ENCODE measurements around the gene PELI3.
"Not testable (repeated sequence)": the region's sequence is repeated elsewhere in the genome, so short reads cannot be mapped to it uniquely, and the experiment has no call there.

The PELI3 gene

GRCh38 chr11:66438504-66439466, 27.9 kb upstream of the PELI3 start, which contains the start of gene MRPL11:
Gene MRPL11, minus strand, starts transcription at chr11:66438848. Its CDS starts 94 bp downstream, at chr11:66438754.
- H3K36me3 Mint-ChIP-seq = peaks cover 7% of the 10 kb centered on the region
- peaks cover 9% of the 10 kb centered on the region for H3K4me1 Mint-ChIP-seq
- H3K27me3 Mint-ChIP-seq = no peaks in the 10 kb centered on the region
- H3K9me3 Mint-ChIP-seq = no peaks in the 10 kb centered on the region
- H3K4me3 Mint-ChIP-seq = peak within 1 kb of the TSS; percentile 96
- H3K27ac Mint-ChIP-seq = peak within 1 kb of the TSS; percentile 98

GRCh38 chr11:66440101-66440939, 26.4 kb upstream of the PELI3 start:
- not testable (repeated sequence) for H3K36me3 Mint-ChIP-seq, H3K27me3 Mint-ChIP-seq, H3K4me1 Mint-ChIP-seq, H3K4me3 Mint-ChIP-seq, H3K9me3 Mint-ChIP-seq, H3K27ac Mint-ChIP-seq

- H3K27me3 Mint-ChIP-seq, H3K4me1 Mint-ChIP-seq, H3K36me3 Mint-ChIP-seq, H3K4me3 Mint-ChIP-seq, H3K9me3 Mint-ChIP-seq, H3K27ac Mint-ChIP-seq: not testable (repeated sequence)
Measured at GRCh38 chr11:66440940-66441282, 25.8 kb upstream of the PELI3 start.

- H3K27me3 Mint-ChIP-seq = no peaks in the 10 kb centered on the region
- no peak overlapping the region for H3K27ac Mint-ChIP-seq
- H3K4me1 Mint-ChIP-seq = peaks cover 3% of the 10 kb centered on the region
- no peak overlapping the region for H3K4me3 Mint-ChIP-seq
- no peaks in the 10 kb centered on the region for H3K36me3 Mint-ChIP-seq
- H3K9me3 Mint-ChIP-seq = no peaks in the 10 kb centered on the region
Measured at GRCh38 chr11:66443602-66444001, 23.1 kb upstream of the PELI3 start.

GRCh38 chr11:66447012-66447411, 19.7 kb upstream of the PELI3 start:
- Mint-ChIP-seq H3K27ac (no peak overlapping the region), H3K4me3 (no peak overlapping the region), H3K4me1 (no peaks in the 10 kb centered on the region), H3K27me3 (no peaks in the 10 kb centered on the region), H3K36me3 (no peaks in the 10 kb centered on the region), H3K9me3 (no peaks in the 10 kb centered on the region)

- no peaks in the 10 kb centered on the region for H3K27me3 Mint-ChIP-seq
- no peak overlapping the region for H3K27ac Mint-ChIP-seq
Measured at GRCh38 chr11:66448523-66448922, 18.2 kb upstream of the PELI3 start.

GRCh38 chr11:66450560-66450959, 16.1 kb upstream of the PELI3 start:
- H3K4me3 Mint-ChIP-seq = no peak overlapping the region
- no peaks in the 10 kb centered on the region for H3K9me3 Mint-ChIP-seq
- peaks cover 17% of the 10 kb centered on the region for H3K4me1 Mint-ChIP-seq
- no peak overlapping the region for H3K27ac Mint-ChIP-seq
- no peaks in the 10 kb centered on the region for H3K36me3 Mint-ChIP-seq
- H3K27me3 Mint-ChIP-seq = no peaks in the 10 kb centered on the region

More at GRCh38 chr11:66448523-66448922, 18.2 kb upstream of the PELI3 start:
- H3K4me1 Mint-ChIP-seq = no peaks in the 10 kb centered on the region
- no peaks in the 10 kb centered on the region for H3K9me3 Mint-ChIP-seq
- no peak overlapping the region for H3K4me3 Mint-ChIP-seq
- H3K36me3 Mint-ChIP-seq = no peaks in the 10 kb centered on the region

- Mint-ChIP-seq H3K4me3 (no peak overlapping the region), H3K36me3 (no peaks in the 10 kb centered on the region), H3K4me1 (peaks cover 17% of the 10 kb centered on the region), H3K27ac (no peak overlapping the region), H3K9me3 (no peaks in the 10 kb centered on the region), H3K27me3 (no peaks in the 10 kb centered on the region)
Measured at GRCh38 chr11:66451663-66452062, 15.0 kb upstream of the PELI3 start.

GRCh38 chr11:66454247-66454646, 12.5 kb upstream of the PELI3 start:
- no peaks in the 10 kb centered on the region for H3K27me3 Mint-ChIP-seq
- no peaks in the 10 kb centered on the region for H3K9me3 Mint-ChIP-seq
- no peak overlapping the region for H3K27ac Mint-ChIP-seq
- H3K4me1 Mint-ChIP-seq = peaks cover 17% of the 10 kb centered on the region
- H3K36me3 Mint-ChIP-seq = no peaks in the 10 kb centered on the region
- no peak overlapping the region for H3K4me3 Mint-ChIP-seq

GRCh38 chr11:66454828-66455227, 11.9 kb upstream of the PELI3 start:
- H3K9me3 Mint-ChIP-seq = no peaks in the 10 kb centered on the region
- H3K27me3 Mint-ChIP-seq = no peaks in the 10 kb centered on the region
- H3K4me3 Mint-ChIP-seq = no peak overlapping the region
- H3K27ac Mint-ChIP-seq = no peak overlapping the region
- H3K4me1 Mint-ChIP-seq = peaks cover 17% of the 10 kb centered on the region
- H3K36me3 Mint-ChIP-seq = no peaks in the 10 kb centered on the region

- no peaks in the 10 kb centered on the region for H3K36me3 Mint-ChIP-seq
- H3K4me3 Mint-ChIP-seq = no peak overlapping the region
- no peaks in the 10 kb centered on the region for H3K27me3 Mint-ChIP-seq
- peaks cover 20% of the 10 kb centered on the region for H3K4me1 Mint-ChIP-seq
- no peak overlapping the region for H3K27ac Mint-ChIP-seq
- no peaks in the 10 kb centered on the region for H3K9me3 Mint-ChIP-seq
Measured at GRCh38 chr11:66457826-66458225, 8.9 kb upstream of the PELI3 start.

- Mint-ChIP-seq H3K4me3 (no peak overlapping the region), H3K4me1 (peaks cover 20% of the 10 kb centered on the region), H3K9me3 (no peaks in the 10 kb centered on the region), H3K27me3 (no peaks in the 10 kb centered on the region), H3K27ac (no peak overlapping the region), H3K36me3 (no peaks in the 10 kb centered on the region)
Measured at GRCh38 chr11:66459138-66459778, 7.4 kb upstream of the PELI3 start.

- peaks cover 9% of the 10 kb centered on the region for H3K4me1 Mint-ChIP-seq
- H3K9me3 Mint-ChIP-seq = no peaks in the 10 kb centered on the region
- no peak overlapping the region for H3K4me3 Mint-ChIP-seq
- no peaks in the 10 kb centered on the region for H3K27me3 Mint-ChIP-seq
- no peak overlapping the region for H3K27ac Mint-ChIP-seq
- H3K36me3 Mint-ChIP-seq = no peaks in the 10 kb centered on the region
Measured at GRCh38 chr11:66462010-66462409, 4.7 kb upstream of the PELI3 start.

GRCh38 chr11:66462911-66463310, 3.8 kb upstream of the PELI3 start:
- Mint-ChIP-seq H3K9me3 (no peaks in the 10 kb centered on the region), H3K4me3 (no peak overlapping the region), H3K27ac (no peak overlapping the region), H3K4me1 (peaks cover 14% of the 10 kb centered on the region), H3K36me3 (no peaks in the 10 kb centered on the region), H3K27me3 (no peaks in the 10 kb centered on the region)

GRCh38 chr11:66464116-66464515, 2.6 kb upstream of the PELI3 start:
- H3K9me3 Mint-ChIP-seq, H3K4me3 Mint-ChIP-seq, H3K36me3 Mint-ChIP-seq, H3K27ac Mint-ChIP-seq, H3K27me3 Mint-ChIP-seq: not testable (repeated sequence)
- peaks cover 21% of the 10 kb centered on the region for H3K4me1 Mint-ChIP-seq

- H3K27me3 Mint-ChIP-seq = no peaks in the 10 kb centered on the region
- H3K4me3 Mint-ChIP-seq = no peak overlapping the region
- H3K27ac Mint-ChIP-seq = no peak overlapping the region
- peaks cover 21% of the 10 kb centered on the region for H3K4me1 Mint-ChIP-seq
- no peaks in the 10 kb centered on the region for H3K36me3 Mint-ChIP-seq
- H3K9me3 Mint-ChIP-seq = no peaks in the 10 kb centered on the region
Measured at GRCh38 chr11:66464916-66465315, 1.8 kb upstream of the PELI3 start.
